OCI-LY1 (cell line): ENCODE measurements around the gene MET.

ENCODE experiments used
- H2AFZ ChIP-seq: fragments of 200-600 bp; sonication (generic), shearing (Covaris generic); 2 replicates; pipeline ENCODE4 v1.6.0; 2014; ENCODE audit warnings: antibody characterized with exemption, mild to moderate bottlenecking, low read length
- H3F3A ChIP-seq: fragments of 200-600 bp; sonication (generic), shearing (Covaris generic); 2 replicates; pipeline ENCODE4 v1.6.0; 2014; ENCODE audit warnings: mild to moderate bottlenecking, antibody characterized with exemption, low read length, moderate library complexity; ENCODE audit not compliant: insufficient read depth
- H3K27ac ChIP-seq: fragments of 200-600 bp; sonication (generic); 2 replicates; pipeline ENCODE4 v1.5.1; 2014; ENCODE audit warnings: low read length, mixed run types, mild to moderate bottlenecking, low read depth; ENCODE audit not compliant: poor library complexity, severe bottlenecking
- H3K27me3 ChIP-seq: fragments of 200-600 bp; sonication (generic); 2 replicates; pipeline ENCODE4 v1.6.0; 2014; ENCODE audit warnings: antibody characterized with exemption, mild to moderate bottlenecking, low read length, moderate library complexity; ENCODE audit not compliant: insufficient read depth
- H3K36me3 ChIP-seq: fragments of 200-600 bp; sonication (generic); 2 replicates; pipeline ENCODE4 v1.6.1; 2014; ENCODE audit warnings: mild to moderate bottlenecking, antibody characterized with exemption, low read length, moderate library complexity, mixed read lengths; ENCODE audit not compliant: insufficient read depth
- H3K4me1 ChIP-seq: fragments of 200-600 bp; sonication (generic); 2 replicates; pipeline ENCODE4 v1.5.1; 2014; ENCODE audit warnings: mild to moderate bottlenecking, low read length, moderate library complexity; ENCODE audit not compliant: insufficient read depth, severe bottlenecking
- H3K4me2 ChIP-seq: fragments of 200-600 bp; sonication (generic), shearing (Covaris generic); 2 replicates; pipeline ENCODE4 v1.6.1; 2014; ENCODE audit warnings: low read length
- H3K4me3 ChIP-seq: fragments of 200-600 bp; sonication (generic); 2 replicates; pipeline ENCODE4 v1.5.1; 2014; ENCODE audit warnings: low read length, low read depth, mild to moderate bottlenecking, mixed read lengths; ENCODE audit not compliant: poor library complexity, severe bottlenecking
- H3K79me2 ChIP-seq: fragments of 200-600 bp; shearing (Covaris generic); 2 replicates; pipeline ENCODE4 v1.6.1; 2016; ENCODE audit warnings: mixed run types, low read length, mixed read lengths; ENCODE audit not compliant: insufficient read depth
- H3K9ac ChIP-seq: fragments of 200-600 bp; sonication (generic), shearing (Covaris generic); 2 replicates; pipeline ENCODE4 v1.6.1; 2014; ENCODE audit warnings: mild to moderate bottlenecking, low read length, mixed read lengths
- H3K9me2 ChIP-seq: fragments of 200-600 bp; sonication (generic), shearing (Covaris generic); 2 replicates; pipeline ENCODE4 v1.6.1; 2014; ENCODE audit warnings: low read depth, mild to moderate bottlenecking, low read length, mixed read lengths
- H3K9me3 ChIP-seq: fragments of 200-600 bp; shearing (Covaris generic); 2 replicates; pipeline ENCODE4 v1.6.1; 2014; ENCODE audit warnings: low read length, mixed read lengths
- H4K20me1 ChIP-seq: fragments of 200-600 bp; sonication (generic), shearing (Covaris generic); 2 replicates; pipeline ENCODE4 v1.6.0; 2016; ENCODE audit warnings: mild to moderate bottlenecking, low read length; ENCODE audit not compliant: insufficient read depth
- CTCF ChIP-seq: fragments of 200-600 bp; sonication (generic), shearing (Covaris generic); IDR thresholded peaks from 2 replicates; pipeline ENCODE4 v1.5.1; 2017; ENCODE audit warnings: mild to moderate bottlenecking, antibody characterized with exemption, low read length, moderate library complexity, mixed read lengths
- EZH2 ChIP-seq: fragments of 200-600 bp; sonication (generic), shearing (Covaris generic); IDR thresholded peaks from 2 replicates; pipeline ENCODE4 v1.8.0; 2017; ENCODE audit warnings: borderline replicate concordance, mixed run types, mild to moderate bottlenecking, antibody characterized with exemption, low read length, moderate library complexity, mixed read lengths

MET gene

GRCh38 chr7:116786791-116787443 lies 114.9 kb downstream of the MET start:
- Histone ChIP-seq H3K36me3 (no peaks in the 10 kb centered on the region), H3K9me2 (no peaks in the 10 kb centered on the region), H3K9ac (no peak overlapping the region), H4K20me1 (no peaks in the 10 kb centered on the region), H3F3A (no peaks in the 10 kb centered on the region), H3K27me3 (no peaks in the 10 kb centered on the region), H3K4me1 (no peaks in the 10 kb centered on the region), H3K4me2 (no peak overlapping the region), H3K4me3 (no peak overlapping the region), H3K9me3 (no peaks in the 10 kb centered on the region), H3K27ac (no peak overlapping the region), H3K79me2 (no peaks in the 10 kb centered on the region), H2AFZ (no peak overlapping the region)
- peak; percentile 86 for TF ChIP-seq CTCF
- no peak for TF ChIP-seq EZH2

GRCh38 chr7:116787881-116788280 lies 115.9 kb downstream of the MET start:
- Histone ChIP-seq H3K9me3 (no peaks in the 10 kb centered on the region), H3K4me1 (no peaks in the 10 kb centered on the region), H3K9me2 (no peaks in the 10 kb centered on the region), H3K27me3 (no peaks in the 10 kb centered on the region), H3K36me3 (no peaks in the 10 kb centered on the region), H2AFZ (no peak overlapping the region), H3K4me2 (no peak overlapping the region), H3K9ac (no peak overlapping the region), H3F3A (no peaks in the 10 kb centered on the region), H3K27ac (no peak overlapping the region), H3K79me2 (no peaks in the 10 kb centered on the region), H4K20me1 (no peaks in the 10 kb centered on the region), H3K4me3 (no peak overlapping the region)
- TF ChIP-seq CTCF (no peak), EZH2 (no peak)

- no peak overlapping the region for H3K4me2 ChIP-seq
- no peaks in the 10 kb centered on the region for H3K79me2 ChIP-seq
- no peak overlapping the region for H3K27ac ChIP-seq
- no peaks in the 10 kb centered on the region for H3F3A ChIP-seq
- no peaks in the 10 kb centered on the region for H3K9me2 ChIP-seq
- H4K20me1 ChIP-seq, result no peaks in the 10 kb centered on the region
- no peaks in the 10 kb centered on the region for H3K4me1 ChIP-seq
- H3K36me3 ChIP-seq, result no peaks in the 10 kb centered on the region
- H3K9ac ChIP-seq, result no peak overlapping the region
- no peaks in the 10 kb centered on the region for H3K27me3 ChIP-seq
- TF ChIP-seq CTCF, result no peak
- TF ChIP-seq EZH2, result no peak
- H3K4me3 ChIP-seq, result no peak overlapping the region
- no peak overlapping the region for H2AFZ ChIP-seq
- no peaks in the 10 kb centered on the region for H3K9me3 ChIP-seq
Measured at GRCh38 chr7:116788572-116789197, 116.7 kb downstream of the MET start.
